ENCODE data around the gene HIPK2. TPM values are rescaled to one million over a fixed set of nuclear protein-coding genes. Genes with fewer than 3 reads are reported as not detected.

HIPK2 gene
- total RNA-seq, 1 experiment from 2014 or later = 15.4 TPM

- no peak for DNase-seq (ENCODE audit: low spot score)
These were observed 186.1 kb downstream of the HIPK2 start for GRCh38 chr7:139591550-139592195.

DNA sequence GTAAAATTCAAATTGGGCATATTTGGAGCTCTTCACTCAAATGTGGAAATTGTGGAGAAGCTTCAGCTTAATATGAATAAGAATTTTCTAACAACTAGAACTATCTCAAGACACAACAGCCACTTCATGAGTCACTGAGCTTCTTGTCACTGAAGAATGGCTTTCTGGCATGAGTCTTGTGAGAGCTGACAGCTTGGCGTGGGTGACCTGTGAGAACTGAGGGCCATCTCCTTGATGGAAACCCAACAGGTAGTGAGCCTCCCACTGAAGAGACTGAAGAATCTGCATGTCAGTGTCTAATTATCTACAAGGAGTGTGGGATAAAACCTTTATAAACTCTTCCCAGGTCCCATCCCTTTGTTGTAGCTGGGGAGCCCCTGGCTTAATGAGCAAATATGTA, 188.3 kb downstream of the HIPK2 start:
- DNase-seq (ENCODE audit: low spot score) = no peak

DNA sequence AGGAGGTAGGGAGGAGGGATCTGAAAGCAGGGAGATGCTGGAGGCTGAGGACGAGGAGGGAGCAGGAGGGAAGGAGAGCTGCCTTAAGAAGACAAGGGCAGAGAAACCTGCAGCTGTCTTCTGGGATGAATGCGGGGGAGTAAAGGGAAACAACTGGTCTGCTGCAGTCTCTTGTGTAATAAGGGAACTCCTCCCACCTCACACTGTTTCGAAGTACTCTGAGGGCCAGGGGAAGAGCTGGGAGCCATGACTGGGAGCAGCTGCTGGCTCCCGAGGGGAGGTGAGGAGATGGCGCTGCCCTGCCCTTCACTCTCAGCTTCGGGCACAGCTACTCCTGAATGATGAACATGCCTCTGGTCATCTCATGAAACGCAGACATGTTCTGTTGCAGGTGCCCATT, 189.2 kb downstream of the HIPK2 start:
- no peak for DNase-seq (ENCODE audit: low spot score)

GRCh38 chr7:139587535-139587934, 190.3 kb downstream of the HIPK2 start:
- DNase-seq (ENCODE audit: low spot score) = no peak

DNA sequence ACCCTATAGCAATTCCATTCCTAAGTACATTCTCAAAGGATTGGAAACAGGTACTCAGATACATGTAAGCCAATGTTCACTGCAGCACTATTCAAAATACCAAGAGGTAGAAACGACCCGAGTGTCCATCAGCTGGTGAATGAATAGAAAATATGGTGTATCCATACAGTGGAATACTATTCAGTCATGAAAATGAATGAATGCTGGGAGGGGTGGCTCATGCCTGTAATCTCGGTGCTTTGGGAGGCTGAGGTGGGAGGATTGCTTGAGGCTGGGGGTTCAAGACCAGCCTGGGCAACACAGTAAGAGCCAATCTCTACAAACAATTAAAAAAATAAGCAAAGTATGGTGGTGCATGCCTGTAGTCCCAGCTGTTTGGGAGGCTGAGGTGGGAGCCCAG, 191.5 kb downstream of the HIPK2 start:
- no peak for DNase-seq (ENCODE audit: low spot score)

DNA sequence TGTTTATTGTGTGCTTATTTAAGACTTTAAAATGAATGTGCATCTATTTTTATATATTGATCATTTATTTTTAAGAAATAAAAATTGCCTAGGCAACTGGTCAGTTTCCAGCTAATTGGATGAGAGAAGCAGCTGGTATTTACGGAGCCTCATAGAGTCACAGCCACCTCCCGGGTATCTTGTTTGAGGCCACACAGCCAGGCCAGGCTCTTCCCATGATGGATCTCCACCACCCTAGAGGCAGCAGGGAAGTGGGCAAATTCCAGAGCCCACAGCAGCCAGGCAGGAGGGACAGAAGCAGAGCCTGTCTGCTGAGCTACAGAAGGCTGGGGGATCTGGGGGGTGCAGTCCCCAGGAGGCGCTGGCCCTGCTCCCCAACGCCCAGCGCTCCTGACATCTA, 192.8 kb downstream of the HIPK2 start:
- DNase-seq (ENCODE audit: low spot score) = no peak

DNA sequence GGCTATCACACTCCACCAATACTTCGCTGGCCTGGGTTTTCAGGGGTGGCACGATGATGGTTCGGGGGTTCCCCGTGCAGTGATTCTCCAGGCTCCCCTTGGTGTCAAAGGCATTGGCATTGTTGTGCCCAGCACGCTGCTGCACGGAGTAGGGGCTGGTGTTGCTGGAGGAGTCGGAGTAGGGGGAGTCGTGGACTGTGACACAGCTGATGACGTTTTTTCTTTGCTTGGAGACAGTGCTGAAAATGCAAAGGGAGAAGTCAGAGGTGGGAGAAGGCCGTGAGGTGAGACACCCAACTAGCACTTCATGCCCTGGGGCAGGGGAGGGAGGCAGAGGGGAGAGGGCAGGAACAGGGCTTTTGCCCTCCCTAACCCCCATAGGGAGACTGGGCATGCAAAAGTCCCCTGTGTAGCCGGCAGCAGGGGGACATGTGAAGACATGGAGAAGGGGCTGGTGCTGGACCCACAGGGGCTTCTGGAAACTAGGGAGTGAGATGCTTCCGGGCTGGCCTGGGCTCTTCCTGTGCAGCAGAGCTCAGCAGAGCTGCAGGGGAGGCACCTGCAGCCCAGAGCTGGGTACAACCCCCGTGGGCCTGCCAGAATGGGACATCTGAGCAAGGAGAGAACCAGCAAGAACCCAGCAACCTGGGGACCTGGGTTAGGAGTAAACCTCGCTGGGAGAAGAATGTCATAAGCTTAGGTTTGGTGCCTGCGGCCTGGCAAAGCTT, 193.8 kb downstream of the HIPK2 start:
- DNase-seq (ENCODE audit: low spot score) = no peak

GRCh38 chr7:139582671-139583155, 195.1 kb downstream of the HIPK2 start:
- DNase-seq (ENCODE audit: low spot score) = no peak

DNA sequence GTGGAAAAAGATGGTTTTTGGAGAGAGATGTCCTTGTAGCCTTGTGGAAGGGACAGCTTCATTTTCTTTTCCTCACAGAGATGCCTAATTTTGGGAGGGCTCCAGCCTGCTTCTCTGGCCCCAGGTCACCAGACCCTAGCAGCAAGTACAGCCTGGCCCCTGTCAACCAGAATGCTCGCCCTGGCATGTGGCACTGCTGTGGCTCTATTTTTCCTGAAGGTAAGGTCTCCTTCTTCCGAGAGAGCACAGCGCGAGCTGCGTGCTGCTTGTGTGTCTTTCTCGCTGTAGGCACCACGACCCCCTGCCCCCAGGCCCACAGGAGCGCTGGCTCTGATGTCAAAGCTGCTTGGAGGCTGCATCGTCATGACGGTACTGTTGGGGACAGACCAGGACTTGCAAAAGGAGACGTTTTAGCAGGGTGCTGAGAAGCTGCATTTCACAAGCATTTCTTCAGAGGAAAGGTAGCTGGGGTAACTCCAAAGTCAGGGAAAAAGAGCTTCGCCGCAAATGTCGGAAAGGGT, 195.6 kb downstream of the HIPK2 start:
- no peak for DNase-seq (ENCODE audit: low spot score)

- DNase-seq (ENCODE audit: low spot score) = no peak
These were observed 197.4 kb downstream of the HIPK2 start for GRCh38 chr7:139580435-139580834.

DNA sequence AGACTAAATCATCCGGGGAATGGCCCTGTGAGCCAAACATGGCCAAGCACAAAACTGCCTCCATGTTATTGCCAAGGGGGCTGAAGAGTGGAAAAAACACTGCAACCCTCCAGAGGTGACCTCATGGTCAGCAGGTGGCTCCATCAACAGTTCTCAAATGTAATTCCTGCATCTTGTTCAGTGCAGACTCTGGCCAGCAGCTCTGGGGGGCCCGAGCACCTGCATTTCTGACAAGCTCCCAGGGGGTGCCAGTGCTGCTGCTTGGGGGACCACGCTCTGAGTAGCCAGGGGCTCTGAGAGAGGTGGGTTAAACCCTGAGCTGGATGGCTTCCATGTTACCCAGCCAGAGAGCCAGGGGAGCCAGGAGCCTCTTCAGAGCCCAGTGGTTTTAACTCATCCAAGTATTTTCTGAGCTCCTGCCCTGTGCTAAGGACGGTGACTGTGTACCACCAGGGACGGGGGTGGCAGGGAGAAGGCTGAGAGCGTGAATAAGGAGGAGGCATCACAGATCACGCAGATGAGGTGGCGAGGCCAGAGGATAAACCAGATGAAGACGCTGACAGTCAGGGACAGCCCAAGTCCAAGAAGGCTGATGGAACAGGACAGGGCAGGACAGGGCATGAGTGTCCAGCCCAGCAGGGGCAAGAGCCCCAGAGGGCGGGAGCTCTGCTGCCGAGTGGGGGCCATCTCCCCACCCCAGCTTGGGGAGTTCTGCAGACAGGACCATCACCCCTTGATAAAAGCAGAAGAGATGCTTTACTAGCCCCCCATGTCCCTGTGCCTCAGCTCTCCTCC, 201.4 kb downstream of the HIPK2 start:
- no peak for DNase-seq (ENCODE audit: low spot score)

DNA sequence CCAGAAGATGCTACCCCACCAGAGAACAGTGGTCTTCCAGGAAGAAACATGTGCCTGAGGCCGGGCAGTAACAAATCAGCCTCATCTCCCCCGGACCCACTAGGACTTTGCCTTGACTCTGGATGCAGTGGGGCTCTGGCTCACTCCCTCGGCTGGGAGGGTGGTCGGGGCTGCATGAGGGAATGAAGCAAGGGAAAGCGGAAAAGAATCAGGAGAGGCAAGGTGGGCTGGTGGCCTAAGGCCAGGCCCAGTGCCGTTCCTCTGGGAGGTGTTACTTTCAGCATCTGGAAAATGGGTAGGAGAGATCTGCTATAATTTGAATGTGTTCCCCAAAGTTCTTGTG, 202.5 kb downstream of the HIPK2 start:
- no peak for DNase-seq (ENCODE audit: low spot score)

- no peak for DNase-seq (ENCODE audit: low spot score)
These were observed 203.0 kb downstream of the HIPK2 start for GRCh38 chr7:139574618-139575337.

- DNase-seq (ENCODE audit: low spot score) = no peak
These were observed 203.9 kb downstream of the HIPK2 start for GRCh38 chr7:139573871-139574270.

DNA sequence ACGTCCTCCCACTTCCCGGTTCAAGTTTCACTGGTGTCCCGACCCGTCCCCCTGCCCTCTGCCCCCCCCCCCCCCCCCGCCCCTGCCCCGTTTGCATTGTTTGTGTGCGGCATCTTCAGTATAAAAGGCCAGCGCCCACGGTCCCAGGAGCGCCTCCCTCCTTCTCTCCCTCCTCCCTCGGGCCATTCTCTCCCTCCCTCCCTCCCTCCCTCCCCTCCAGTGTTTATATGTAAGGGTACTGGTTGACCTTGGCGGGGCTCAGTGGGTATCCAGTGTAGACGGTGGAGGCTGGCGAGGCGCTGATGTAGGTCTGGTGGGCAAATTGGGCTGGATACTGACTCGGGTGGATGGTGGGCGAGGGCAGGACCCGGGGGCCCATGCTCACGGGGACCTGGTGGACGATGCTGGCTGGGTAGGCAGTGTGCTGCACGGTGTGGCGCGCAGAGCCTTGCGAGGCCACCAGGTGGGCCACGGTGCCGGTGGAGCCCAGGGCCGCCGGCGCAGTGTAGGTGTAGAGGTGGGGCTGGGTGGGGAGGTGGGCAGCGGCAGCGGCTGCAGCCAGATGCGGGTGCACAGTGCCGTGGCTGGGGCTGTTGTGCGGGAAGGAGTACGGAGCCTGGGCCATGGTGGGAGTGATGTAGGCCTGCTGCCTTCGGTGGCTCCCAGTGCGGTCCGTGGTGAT, 205.0 kb downstream of the HIPK2 start:
- DNase-seq (ENCODE audit: low spot score) = no peak

DNA sequence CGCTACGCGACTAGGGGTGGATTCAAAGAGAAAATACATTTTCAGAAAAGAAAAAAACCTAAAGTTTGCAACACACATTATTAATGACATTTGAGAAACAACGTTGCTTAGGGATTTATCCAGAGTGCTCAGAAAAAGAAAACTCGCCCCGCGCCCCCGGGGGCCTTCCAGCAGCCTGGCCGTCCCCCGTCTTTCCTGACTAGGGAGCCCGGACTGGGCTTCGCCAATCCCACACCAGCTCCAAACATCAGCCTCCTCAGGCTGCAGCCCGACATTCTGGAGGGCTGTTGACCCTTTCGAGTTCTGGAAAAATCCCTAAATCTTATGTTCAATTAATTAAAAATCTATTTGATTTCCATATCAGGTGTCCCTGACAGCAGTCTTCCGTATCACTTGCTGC, 205.7 kb downstream of the HIPK2 start:
- DNase-seq (ENCODE audit: low spot score) = no peak

DNA sequence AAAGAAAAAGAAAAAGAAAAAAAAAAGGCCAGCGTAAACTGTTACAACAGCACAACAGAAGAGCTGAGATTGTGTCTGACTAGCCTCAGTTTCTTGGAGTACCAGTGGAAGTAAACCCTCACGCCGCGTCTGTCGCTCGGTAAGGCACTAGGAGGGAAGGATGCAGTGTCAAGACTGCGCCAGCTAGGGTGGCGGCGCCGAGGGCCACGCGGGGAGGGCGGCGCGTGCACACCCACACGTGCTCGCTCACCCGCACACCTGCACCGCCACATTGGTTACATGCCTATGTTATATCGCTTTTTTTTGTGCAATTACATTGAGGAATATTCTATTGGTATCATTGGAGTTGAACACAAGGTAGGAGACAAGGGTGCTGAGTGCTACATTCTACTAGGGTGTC, 206.1 kb downstream of the HIPK2 start:
- DNase-seq (ENCODE audit: low spot score) = no peak

- no peak for DNase-seq (ENCODE audit: low spot score)
These were observed 206.6 kb downstream of the HIPK2 start for GRCh38 chr7:139571190-139571589.

DNA sequence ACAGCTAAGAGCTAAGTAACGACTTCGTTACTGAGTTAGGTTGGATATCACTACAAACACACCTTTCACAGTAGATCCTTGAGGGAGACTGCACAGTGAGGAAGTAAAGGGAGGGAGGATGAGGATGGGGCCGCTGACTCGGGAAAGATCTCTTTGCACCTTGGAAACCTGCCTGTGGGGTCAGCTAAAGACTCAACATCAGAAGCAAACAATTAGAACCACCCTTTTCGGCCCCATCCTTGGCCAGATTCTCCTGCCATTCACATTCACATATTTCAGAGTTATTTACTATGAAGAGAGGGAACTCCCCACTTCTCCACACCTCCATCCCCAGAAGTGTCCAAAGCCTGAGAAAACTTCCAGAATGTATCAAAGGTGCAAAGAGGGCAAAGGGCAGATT, 207.2 kb downstream of the HIPK2 start:
- DNase-seq (ENCODE audit: low spot score) = no peak

GRCh38 chr7:139570119-139570518, 207.7 kb downstream of the HIPK2 start:
- DNase-seq (ENCODE audit: low spot score) = no peak

DNA sequence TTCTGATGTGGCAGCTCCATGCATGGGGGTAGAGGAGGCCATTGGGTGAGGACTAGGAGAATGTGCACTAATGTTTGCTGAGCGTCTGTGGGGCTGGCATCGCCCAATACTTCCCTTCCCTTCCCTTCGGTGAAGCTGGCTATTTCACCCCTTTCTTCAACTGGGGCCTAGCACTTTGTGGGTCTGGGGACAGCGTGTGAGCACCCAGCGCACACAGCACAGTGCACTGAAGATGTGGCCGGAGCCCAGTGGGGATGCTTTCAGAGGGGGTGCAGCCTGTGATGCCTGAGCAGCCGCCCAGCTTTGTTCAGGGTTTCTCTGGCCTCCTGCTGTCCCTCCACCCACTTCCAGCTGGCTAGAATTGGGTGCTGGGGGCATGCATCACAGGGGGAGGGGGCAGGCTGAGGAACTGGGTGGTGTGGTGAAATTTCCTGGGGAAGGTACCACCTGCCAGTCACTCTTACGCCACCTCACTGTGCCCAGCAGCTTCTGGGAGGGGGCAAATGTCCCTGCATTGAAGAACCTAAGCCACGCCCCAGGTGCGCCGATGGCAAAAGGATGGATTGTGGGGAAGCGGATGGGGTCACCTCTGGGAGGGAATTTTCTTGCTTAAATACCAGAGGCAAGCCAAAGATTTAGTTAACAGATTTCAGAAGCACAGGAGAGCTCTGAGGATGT, 208.8 kb downstream of the HIPK2 start:
- DNase-seq (ENCODE audit: low spot score) = no peak

All from H4 (cell line).